Keratinocyte (primary cell): ENCODE results near the gene FURIN. TPM values are rescaled to one million over a fixed set of nuclear protein-coding genes. Genes with fewer than 3 reads are reported as not detected.
"Not testable (repeated sequence)": the region's sequence is repeated elsewhere in the genome, so short reads cannot be mapped to it uniquely, and the experiment has no call there.

Experiments used
- DNase-seq: peaks from one replicate; pipeline ENCODE4 v3.0.0-alpha.2; 2011; ENCODE audit warnings: low read depth, missing footprints, low spot score
- FAIRE-seq: peaks from 2 replicates; lab custom pipeline; 2011; peaks lifted over from hg19 to GRCh38; lab: Jason Lieb, UNC
- H2AFZ ChIP-seq: 2 replicates; pipeline ENCODE4 v1.6.0; 2012; ENCODE audit warnings: low read length, control low read depth, inconsistent platforms; ENCODE audit not compliant: control insufficient read depth
- H3K27ac ChIP-seq: 2 replicates; pipeline ENCODE4 v1.5.1; 2011; ENCODE audit warnings: low read length; ENCODE audit not compliant: control insufficient read depth, insufficient read depth
- H3K27me3 ChIP-seq: 3 replicates; pipeline ENCODE4 v1.6.0; 2011; ENCODE audit warnings: low read length; ENCODE audit not compliant: control insufficient read depth, insufficient read depth; ENCODE audit errors: extremely low read depth
- H3K36me3 ChIP-seq, 2 experiments: 2 replicates in 1 of 2; 3 replicates in 1 of 2; pipeline ENCODE4 v1.5.1; 2011; ENCODE audit warnings: low read length in 2 of 2, mild to moderate bottlenecking in 1 of 2; ENCODE audit not compliant: control insufficient read depth in 2 of 2, insufficient read depth in 2 of 2; ENCODE audit errors: extremely low read depth in 1 of 2
- H3K4me1 ChIP-seq: 3 replicates; pipeline ENCODE4 v1.5.1; 2011; ENCODE audit warnings: low read length; ENCODE audit not compliant: control insufficient read depth, insufficient read depth; ENCODE audit errors: extremely low read depth
- H3K4me2 ChIP-seq: 3 replicates; pipeline ENCODE4 v1.6.0; 2011; ENCODE audit warnings: low read depth, low read length; ENCODE audit not compliant: control insufficient read depth, insufficient read depth; ENCODE audit errors: extremely low read depth
- H3K4me3 ChIP-seq, 3 experiments: fragments of 200-600 bp in 1 of 3; sonication (generic) in 1 of 3; 2 replicates in 2 of 3; 3 replicates in 1 of 3; pipeline ENCODE4 v1.5.1; 2011 to 2016; ENCODE audit warnings: low read length in 3 of 3, mild to moderate bottlenecking in 3 of 3, control low read depth in 2 of 3, inconsistent platforms in 1 of 3, low read depth in 1 of 3, mixed read lengths in 1 of 3, mixed run types in 1 of 3, moderate library complexity in 1 of 3; ENCODE audit not compliant: control insufficient read depth in 2 of 3, insufficient read depth in 2 of 3; ENCODE audit errors: extremely low read depth in 1 of 3
- H3K79me2 ChIP-seq: 2 replicates; pipeline ENCODE4 v1.6.0; 2012; ENCODE audit warnings: low read length; ENCODE audit not compliant: control insufficient read depth, insufficient read depth
- H3K9ac ChIP-seq: 3 replicates; pipeline ENCODE4 v1.6.0; 2011; ENCODE audit warnings: low read length; ENCODE audit not compliant: control insufficient read depth, insufficient read depth; ENCODE audit errors: extremely low read depth
- H3K9me1 ChIP-seq: 3 replicates; pipeline ENCODE4 v1.6.0; 2011; ENCODE audit warnings: low read length; ENCODE audit not compliant: control insufficient read depth, insufficient read depth; ENCODE audit errors: extremely low read depth
- H3K9me3 ChIP-seq: 2 replicates; pipeline ENCODE4 v1.5.1; 2012; ENCODE audit warnings: low read depth, low read length; ENCODE audit not compliant: control insufficient read depth
- H4K20me1 ChIP-seq: 3 replicates; pipeline ENCODE4 v1.6.0; 2011; ENCODE audit warnings: low read length; ENCODE audit not compliant: control insufficient read depth, insufficient read depth; ENCODE audit errors: extremely low read depth
- CTCF ChIP-seq, 3 experiments: IDR thresholded peaks in 1 of 3; conservative IDR thresholded peaks in 1 of 3; optimal IDR thresholded peaks in 1 of 3; 2 replicates in 2 of 3; 3 replicates in 1 of 3; pipeline versions ENCODE3 to v1.5.1; 2011; ENCODE audit warnings: low read length in 3 of 3, mild to moderate bottlenecking in 3 of 3, moderate library complexity in 2 of 3, control low read depth in 1 of 3, inconsistent platforms in 1 of 3; ENCODE audit not compliant: insufficient read depth in 2 of 3; ENCODE audit errors: extremely low read depth in 1 of 3
- EZH2 ChIP-seq: IDR thresholded peaks from one replicate; pipeline ENCODE4 v1.6.1; 2012; ENCODE audit warnings: inconsistent platforms, mild to moderate bottlenecking, low read length, moderate library complexity
- dilution Hi-C: fragments of 300-500 bp; cut with MboI; formaldehyde crosslinking; loops from one replicate; pipeline ENCODE4 v1.7.0; 2020; ENCODE audit warnings: low sequenced_read_pairs; ENCODE audit not compliant: extremely low pct_ligation_motif_present
- polyA plus RNA-seq, 5 experiments: library from polyadenylated mRNA; depleted of rRNA in 3 of 5; stranded (reverse) in 3 of 5; stranded (forward) in 1 of 5; unstranded in 1 of 5; fragments of >200 nt; gene quantifications; 1 replicate in 1 of 5; 2 replicates in 3 of 5; 3 replicates in 1 of 5; pipeline versions ENCODE4 v1.2.1 to v1.2.3, GENCODE V29; 2011 to 2012; ENCODE audit warnings: missing spikeins in 2 of 5, low read depth in 1 of 5, low replicate concordance in 1 of 5

FURIN gene
- polyA plus RNA-seq, 1 donor (not counting 4 experiments of a cell fraction or from before 2014, with no cell fraction given), result 22.8 TPM

GRCh38 chr15:90873488-90873997, 5.2 kb downstream of the FURIN start:
- H3K9ac ChIP-seq, result peak overlapping the region; percentile 88
- H3K4me2 ChIP-seq, result peak overlapping the region; percentile 88
- TF ChIP-seq EZH2 (no peak), CTCF (optimal IDR thresholded peaks at IDR 0.05 in 1 of 3, IDR thresholded peaks at IDR 0.05 in 1 of 3, conservative IDR thresholded peaks at IDR 0.05 in 1 of 3; ENCODE audit: extremely low read depth in 1 of 3, insufficient read depth in 2 of 3, low read length in 3 of 3) (no peak)
- H3K27ac ChIP-seq, result peak overlapping the region; percentile 92
- H3K9me3 ChIP-seq, result no peaks in the 10 kb centered on the region
- no peaks in the 10 kb centered on the region for H4K20me1 ChIP-seq
- dilution Hi-C loops, result no loop called here
- peaks cover 7 to 23% of the 10 kb centered on the region in 2 experiments for H3K36me3 ChIP-seq
- H3K4me3 ChIP-seq, result peak overlapping the region; percentile 61 to 77 (median 74)
- FAIRE-seq, result no peak
- peaks cover 43% of the 10 kb centered on the region for H3K4me1 ChIP-seq
- H3K79me2 ChIP-seq, result peaks cover 52% of the 10 kb centered on the region
- no peak for DNase-seq
- no peak overlapping the region for H2AFZ ChIP-seq
- no peaks in the 10 kb centered on the region for H3K27me3 ChIP-seq
- H3K9me1 ChIP-seq, result peaks cover 5% of the 10 kb centered on the region

- no peak overlapping the region for H3K4me3 ChIP-seq
- FAIRE-seq (no peak), DNase-seq (no peak)
- peaks cover 37% of the 10 kb centered on the region for H3K4me1 ChIP-seq
- dilution Hi-C loops, result no loop called here
- H4K20me1 ChIP-seq, result no peaks in the 10 kb centered on the region
- peaks cover 52% of the 10 kb centered on the region for H3K79me2 ChIP-seq
- no peaks in the 10 kb centered on the region for H3K27me3 ChIP-seq
- H3K36me3 ChIP-seq, result peaks cover 7 to 24% of the 10 kb centered on the region in 2 experiments
- no peaks in the 10 kb centered on the region for H3K9me3 ChIP-seq
- no peak overlapping the region for H3K27ac ChIP-seq
- no peak for TF ChIP-seq EZH2
- TF ChIP-seq CTCF (optimal IDR thresholded peaks at IDR 0.05 in 1 of 3, IDR thresholded peaks at IDR 0.05 in 1 of 3, conservative IDR thresholded peaks at IDR 0.05 in 1 of 3; ENCODE audit: extremely low read depth in 1 of 3, insufficient read depth in 2 of 3, low read length in 3 of 3), result no peak
- no peak overlapping the region for H2AFZ ChIP-seq
- H3K4me2 ChIP-seq, result peak overlapping the region; percentile 88
- H3K9me1 ChIP-seq, result peaks cover 3% of the 10 kb centered on the region
- H3K9ac ChIP-seq, result no peak overlapping the region
Observed at GRCh38 chr15:90873998-90874605, 5.7 kb downstream of the FURIN start.

- peaks cover 28% of the 10 kb centered on the region for H3K4me1 ChIP-seq
- H2AFZ ChIP-seq, DNase-seq, H3K9me3 ChIP-seq, H3K4me3 ChIP-seq, dilution Hi-C loops, H3K4me2 ChIP-seq, H3K9me1 ChIP-seq, H4K20me1 ChIP-seq, H3K27me3 ChIP-seq, FAIRE-seq, H3K9ac ChIP-seq, H3K27ac ChIP-seq: not testable (repeated sequence)
- H3K79me2 ChIP-seq, result peaks cover 52% of the 10 kb centered on the region
- H3K36me3 ChIP-seq, result peaks cover 7 to 27% of the 10 kb centered on the region in 2 experiments
Observed at GRCh38 chr15:90874986-90875385, 6.6 kb downstream of the FURIN start.
